Colonic mucosa (tissue), 4 donors: Measurements from ENCODE around the gene LCE3A. TPM values are rescaled to one million over a fixed set of nuclear protein-coding genes. Genes with fewer than 3 reads are reported as not detected.
"Not testable (repeated sequence)": the region's sequence is repeated elsewhere in the genome, so short reads cannot be mapped to it uniquely, and the experiment has no call there.

Experiments used
- DNase-seq: peaks from one replicate; pipeline ENCODE4 v3.0.0-alpha.2; 2020
- H3K27ac ChIP-seq: fragments of 200-600 bp; one replicate; pipeline ENCODE4 v1.8.0; 2021
- H3K27me3 ChIP-seq: fragments of 200-600 bp; one replicate; pipeline ENCODE4 v1.8.0; 2021
- H3K36me3 ChIP-seq: fragments of 200-600 bp; one replicate; pipeline ENCODE4 v1.8.0; 2021
- H3K4me1 ChIP-seq: fragments of 200-600 bp; one replicate; pipeline ENCODE4 v1.8.0; 2021; ENCODE audit warnings: mild to moderate bottlenecking
- H3K4me3 ChIP-seq: fragments of 200-600 bp; one replicate; pipeline ENCODE4 v1.8.0; 2021
- H3K9ac ChIP-seq, 2 donors: one replicate each; pipeline ENCODE4 v1.7.0; 2013; ENCODE audit warnings: control low read depth in 2 of 2, low read depth in 2 of 2, low read length in 2 of 2
- H3K9me3 ChIP-seq: fragments of 200-600 bp; one replicate; pipeline ENCODE4 v1.8.0; 2021
- intact Hi-C: fragments of 100-400 bp; cut with DNase I; formaldehyde crosslinking; loops from one replicate; pipeline ENCODE4 v1.14.1; 2022
- total RNA-seq, 2 donors: library from RNA; stranded (reverse); fragmentation: NEBNext Ultra II Directional in 1 of 2; extraction: Animal tissue kit (Norgen Biotek cat#: 25700) in 1 of 2; gene quantifications; one replicate each; pipeline ENCODE4 v1.2.1, GENCODE V29; 2021
- TF ChIP-seq, protein P1 (sequence below): fragments of 200-600 bp; IDR thresholded peaks from one replicate; pipeline ENCODE4 v1.8.0; 2022; ENCODE audit warnings: antibody characterized with exemption, mild to moderate bottlenecking
- donor health status: healthy.
- donor health status: DM: no; HTN: no; CAD: no.
- donor health status: DM: no; HTN: no; CAD: no.

The LCE3A gene
- total RNA-seq, 2 donors from 2014 or later: not detected

DNA sequence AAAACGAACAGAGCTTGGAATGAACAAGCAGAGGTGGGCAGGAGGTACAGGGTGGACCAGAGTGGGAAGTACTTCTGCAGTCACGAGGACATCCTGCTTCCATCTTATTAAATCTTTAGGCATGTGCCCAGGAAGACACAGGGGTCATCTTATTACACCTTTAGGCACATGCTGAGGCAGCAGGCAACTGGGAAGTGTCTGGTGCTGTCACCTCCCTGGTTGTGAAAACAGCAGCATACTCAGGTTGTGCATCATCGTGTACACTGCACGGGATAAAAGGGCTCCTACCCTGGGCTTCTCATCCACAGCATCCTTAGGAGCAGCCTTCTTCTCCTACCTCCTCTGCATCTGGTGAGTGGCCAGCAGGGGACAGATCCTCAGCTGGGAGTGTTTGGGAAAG is 23.0 kb downstream of the LCE3A start, which contains the start of gene LCE3C:
LCE3C (plus strand) TSS at position 301 of the 400 bp plus-strand sequence. CDS start 498 bp downstream, outside the sequence.
- no peaks in the 10 kb centered on the region for H3K9me3 ChIP-seq
- no peak for DNase-seq
- no peaks in the 10 kb centered on the region for H3K36me3 ChIP-seq
- H3K27ac ChIP-seq: no peak within 1 kb of the TSS
- no peaks in the 10 kb centered on the region for H3K4me1 ChIP-seq
- TF ChIP-seq, protein P1, sequence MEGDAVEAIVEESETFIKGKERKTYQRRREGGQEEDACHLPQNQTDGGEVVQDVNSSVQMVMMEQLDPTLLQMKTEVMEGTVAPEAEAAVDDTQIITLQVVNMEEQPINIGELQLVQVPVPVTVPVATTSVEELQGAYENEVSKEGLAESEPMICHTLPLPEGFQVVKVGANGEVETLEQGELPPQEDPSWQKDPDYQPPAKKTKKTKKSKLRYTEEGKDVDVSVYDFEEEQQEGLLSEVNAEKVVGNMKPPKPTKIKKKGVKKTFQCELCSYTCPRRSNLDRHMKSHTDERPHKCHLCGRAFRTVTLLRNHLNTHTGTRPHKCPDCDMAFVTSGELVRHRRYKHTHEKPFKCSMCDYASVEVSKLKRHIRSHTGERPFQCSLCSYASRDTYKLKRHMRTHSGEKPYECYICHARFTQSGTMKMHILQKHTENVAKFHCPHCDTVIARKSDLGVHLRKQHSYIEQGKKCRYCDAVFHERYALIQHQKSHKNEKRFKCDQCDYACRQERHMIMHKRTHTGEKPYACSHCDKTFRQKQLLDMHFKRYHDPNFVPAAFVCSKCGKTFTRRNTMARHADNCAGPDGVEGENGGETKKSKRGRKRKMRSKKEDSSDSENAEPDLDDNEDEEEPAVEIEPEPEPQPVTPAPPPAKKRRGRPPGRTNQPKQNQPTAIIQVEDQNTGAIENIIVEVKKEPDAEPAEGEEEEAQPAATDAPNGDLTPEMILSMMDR: no peak
- no peak within 1 kb of the TSS for H3K9ac ChIP-seq
- H3K27me3 ChIP-seq: no peaks in the 10 kb centered on the region
- no peak within 1 kb of the TSS for H3K4me3 ChIP-seq
- intact Hi-C loops: no loop called here

GRCh38 chr1:152596986-152597385 is 25.9 kb downstream of the LCE3A start:
- H3K4me1 ChIP-seq: no peaks in the 10 kb centered on the region
- H3K9me3 ChIP-seq: no peaks in the 10 kb centered on the region
- no peak overlapping the region for H3K27ac ChIP-seq
- no peaks in the 10 kb centered on the region for H3K36me3 ChIP-seq
- no peak overlapping the region for H3K4me3 ChIP-seq
- H3K9ac ChIP-seq: no peak overlapping the region
- DNase-seq: no peak
- no peaks in the 10 kb centered on the region for H3K27me3 ChIP-seq
- intact Hi-C loops: no loop called here
- TF ChIP-seq, protein P1: no peak

- Histone ChIP-seq H3K27me3 (no peaks in the 10 kb centered on the region), H3K4me3 (no peak overlapping the region), H3K4me1 (no peaks in the 10 kb centered on the region), H3K27ac (no peak overlapping the region), H3K36me3 (no peaks in the 10 kb centered on the region), H3K9me3 (no peaks in the 10 kb centered on the region), H3K9ac (no peak overlapping the region)
- DNase-seq: no peak
- TF ChIP-seq, protein P1: no peak
- intact Hi-C loops: no loop called here
These were observed 37.3 kb downstream of the LCE3A start for GRCh38 chr1:152585586-152585985.

DNA sequence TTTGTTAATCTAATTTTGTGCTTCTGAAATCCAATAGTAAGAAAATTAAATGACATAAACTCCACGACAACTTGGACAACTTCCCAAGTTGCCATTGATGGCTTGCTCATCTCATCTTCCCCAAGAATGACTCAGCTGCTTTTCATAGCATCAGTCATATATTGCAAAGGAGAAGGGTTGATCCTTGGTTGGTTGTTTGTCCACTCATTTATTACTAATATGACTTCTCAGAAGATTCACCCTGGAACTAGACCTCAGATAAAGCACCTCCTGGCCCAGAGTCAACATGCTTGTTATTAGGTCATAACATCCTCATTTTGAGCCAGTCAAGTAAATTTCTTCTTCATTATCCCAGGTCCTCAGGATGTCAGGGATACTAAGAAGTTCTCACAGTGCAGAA is 40.3 kb downstream of the LCE3A start:
- Histone ChIP-seq H3K36me3 (no peaks in the 10 kb centered on the region), H3K4me1 (no peaks in the 10 kb centered on the region), H3K9me3 (no peaks in the 10 kb centered on the region), H3K9ac (no peak overlapping the region), H3K27ac (no peak overlapping the region), H3K27me3 (no peaks in the 10 kb centered on the region), H3K4me3 (no peak overlapping the region)
- intact Hi-C loops: no loop called here
- no peak for DNase-seq
- TF ChIP-seq, protein P1: no peak

DNA sequence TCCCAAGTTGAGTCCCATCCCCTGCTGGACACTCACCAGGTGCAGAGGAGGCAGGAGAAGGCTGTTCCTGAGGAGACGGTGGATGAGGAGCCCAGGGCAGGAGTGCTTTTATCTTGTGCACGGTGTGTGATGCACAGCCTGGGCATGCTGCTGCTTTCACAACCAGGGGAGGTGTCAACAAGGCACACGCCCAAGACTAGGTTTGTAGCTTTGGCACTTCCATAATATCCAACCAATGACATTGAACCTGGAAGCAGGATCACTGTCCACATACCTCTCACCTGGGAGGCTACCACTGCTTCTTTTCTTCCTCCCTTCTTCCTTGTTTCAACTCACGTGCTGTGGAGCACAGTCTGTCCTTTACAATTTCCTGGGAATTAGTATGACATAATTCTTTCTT is 42.5 kb downstream of the LCE3A start, which contains the start of gene LCE3D:
LCE3D (minus strand) TSS at position 84 of the 400 bp plus-strand sequence. CDS start 580 bp downstream, outside the sequence.
- Histone ChIP-seq H3K27ac (no peak within 1 kb of the TSS), H3K27me3 (no peaks in the 10 kb centered on the region), H3K9ac (no peak within 1 kb of the TSS), H3K4me1 (no peaks in the 10 kb centered on the region), H3K9me3 (no peaks in the 10 kb centered on the region), H3K36me3 (no peaks in the 10 kb centered on the region), H3K4me3 (no peak within 1 kb of the TSS)
- TF ChIP-seq, protein P1: no peak
- intact Hi-C loops: no loop called here
- DNase-seq: no peak

DNA sequence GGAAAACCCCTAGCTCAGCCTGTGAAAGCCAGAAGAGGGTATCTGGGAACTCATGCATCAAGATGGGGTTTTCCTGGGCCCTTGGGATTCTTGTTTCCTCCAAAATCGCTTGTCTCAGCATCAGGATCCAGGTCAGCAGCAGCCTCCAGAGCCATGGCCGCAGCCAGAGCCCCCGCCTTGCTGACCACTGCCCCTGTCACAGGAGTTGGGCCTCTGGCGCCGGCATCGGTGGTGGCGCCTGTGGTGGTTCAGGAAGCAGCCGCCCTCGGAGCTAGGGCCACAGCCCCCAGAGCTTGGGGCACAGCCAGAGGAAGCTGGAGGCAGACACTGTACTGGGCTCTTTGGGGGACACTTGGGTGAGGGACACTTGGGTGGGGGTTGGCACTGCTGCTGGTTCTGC is 43.4 kb downstream of the LCE3A start:
- intact Hi-C loops: loop anchor here (10.0 kb wide), 1 partner anchor 55 kb away; no protein-coding TSS in a partner anchor
- DNase-seq, H3K36me3 ChIP-seq, H3K4me1 ChIP-seq, H3K4me3 ChIP-seq, H3K9ac ChIP-seq, H3K27me3 ChIP-seq, H3K9me3 ChIP-seq, H3K27ac ChIP-seq: not testable (repeated sequence)
